M059J (cell line): ENCODE results near the gene C17orf100. TPM values are rescaled to one million over a fixed set of nuclear protein-coding genes. Genes with fewer than 3 reads are reported as not detected.
"Not testable (repeated sequence)": the region's sequence is repeated elsewhere in the genome, so short reads cannot be mapped to it uniquely, and the experiment has no call there.

Experiments used
- DNase-seq: peaks from one replicate; pipeline ENCODE4 v3.0.0-alpha.2; 2012; ENCODE audit warnings: low read depth
- total RNA-seq: library from RNA; depleted of rRNA; stranded (reverse); fragments of >200 nt; shearing (Covaris generic); gene quantifications from 2 replicates; pipeline ENCODE4 v1.2.3, GENCODE V29; 2014

The C17orf100 gene
- total RNA-seq, 1 experiment from 2014 or later, result 1.6 TPM

DNA sequence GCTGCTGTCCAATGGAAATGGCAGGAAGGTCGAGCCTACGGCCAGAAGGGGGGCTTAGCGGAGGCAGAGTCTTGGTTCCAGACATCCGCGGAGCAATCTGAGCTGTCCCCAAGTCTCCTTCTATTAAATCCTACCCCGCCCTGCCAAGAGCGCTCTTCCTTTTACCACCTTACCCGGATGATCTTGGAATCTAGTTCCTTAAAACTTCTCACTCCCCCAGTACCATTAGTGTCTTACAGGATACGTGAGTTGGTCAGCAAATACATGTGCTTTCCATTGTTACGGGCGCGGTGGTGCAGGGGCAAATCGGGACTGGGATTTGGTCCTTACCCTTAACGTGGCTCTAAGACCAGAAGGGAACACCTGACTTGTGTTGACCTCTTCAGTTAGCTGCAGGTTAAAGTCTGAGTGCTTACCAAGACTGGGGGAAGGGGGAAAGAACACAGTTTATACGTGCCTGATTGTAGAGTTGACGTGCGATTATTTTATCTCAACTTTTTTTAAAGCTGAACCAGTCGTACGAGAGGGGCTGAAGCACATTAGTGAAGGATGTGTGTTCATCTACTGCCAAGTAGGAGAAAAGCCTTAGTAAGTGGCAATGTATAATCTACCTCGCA lies 10.2 kb upstream of the C17orf100 start:
- peak; percentile 40 for DNase-seq

GRCh38 chr17:6642592-6642991 lies 9.0 kb upstream of the C17orf100 start:
- DNase-seq, result peak; percentile 11

- peak; percentile 95 for DNase-seq
Measured at GRCh38 chr17:6643451-6644125, 8.0 kb upstream of the C17orf100 start.

- DNase-seq, result peak; percentile 34
Measured at GRCh38 chr17:6648181-6648580, 3.4 kb upstream of the C17orf100 start.

GRCh38 chr17:6651919-6652452 lies 424 bp downstream of the C17orf100 start:
- DNase-seq, result peak; percentile 74

DNA sequence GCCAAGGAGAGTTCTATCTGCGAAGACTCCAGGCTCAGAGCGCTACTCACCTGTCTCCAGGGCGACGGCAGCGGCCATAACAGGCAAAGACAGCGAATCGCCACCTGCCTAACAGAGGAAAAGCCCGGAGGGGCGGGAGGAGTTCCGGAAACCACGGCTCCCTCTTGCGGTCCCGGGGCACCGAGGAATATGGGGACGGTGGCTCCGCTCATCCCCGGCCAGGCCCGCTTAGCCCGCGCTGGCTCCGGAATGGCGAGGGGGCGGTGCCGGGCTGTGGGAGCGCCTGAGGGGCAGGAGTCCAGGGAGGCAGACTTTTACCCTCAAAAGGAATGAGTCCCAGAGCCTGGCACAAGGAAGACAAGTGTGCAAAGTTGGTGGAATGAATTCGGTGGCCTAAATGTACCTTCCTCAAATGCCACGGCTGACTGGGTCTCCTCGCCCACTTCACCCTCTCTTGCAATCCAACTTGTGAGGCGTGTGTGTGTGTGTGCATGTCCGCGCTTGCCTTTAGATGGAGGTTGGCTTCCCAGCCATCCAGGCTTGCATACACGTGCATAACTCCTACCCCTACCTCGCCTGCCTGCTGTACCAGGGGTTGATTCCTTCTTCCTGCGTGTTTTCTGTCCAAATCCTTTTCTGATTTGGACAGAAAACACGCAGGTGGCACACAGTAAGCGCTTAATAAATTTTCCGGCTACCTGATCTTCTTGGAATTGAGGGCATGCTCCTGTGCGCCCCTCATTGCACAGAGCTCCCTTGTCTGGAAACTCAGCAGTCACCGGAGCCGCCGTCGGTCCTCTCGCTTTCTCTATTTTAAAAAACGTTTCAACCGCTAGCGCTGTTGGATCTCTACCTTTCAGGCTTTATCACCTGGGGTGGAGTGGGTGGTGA lies 3.5 kb downstream of the C17orf100 start:
- DNase-seq, result no peak

- DNase-seq, result not testable (repeated sequence)
Measured at GRCh38 chr17:6655732-6656361, 4.3 kb downstream of the C17orf100 start.

DNA sequence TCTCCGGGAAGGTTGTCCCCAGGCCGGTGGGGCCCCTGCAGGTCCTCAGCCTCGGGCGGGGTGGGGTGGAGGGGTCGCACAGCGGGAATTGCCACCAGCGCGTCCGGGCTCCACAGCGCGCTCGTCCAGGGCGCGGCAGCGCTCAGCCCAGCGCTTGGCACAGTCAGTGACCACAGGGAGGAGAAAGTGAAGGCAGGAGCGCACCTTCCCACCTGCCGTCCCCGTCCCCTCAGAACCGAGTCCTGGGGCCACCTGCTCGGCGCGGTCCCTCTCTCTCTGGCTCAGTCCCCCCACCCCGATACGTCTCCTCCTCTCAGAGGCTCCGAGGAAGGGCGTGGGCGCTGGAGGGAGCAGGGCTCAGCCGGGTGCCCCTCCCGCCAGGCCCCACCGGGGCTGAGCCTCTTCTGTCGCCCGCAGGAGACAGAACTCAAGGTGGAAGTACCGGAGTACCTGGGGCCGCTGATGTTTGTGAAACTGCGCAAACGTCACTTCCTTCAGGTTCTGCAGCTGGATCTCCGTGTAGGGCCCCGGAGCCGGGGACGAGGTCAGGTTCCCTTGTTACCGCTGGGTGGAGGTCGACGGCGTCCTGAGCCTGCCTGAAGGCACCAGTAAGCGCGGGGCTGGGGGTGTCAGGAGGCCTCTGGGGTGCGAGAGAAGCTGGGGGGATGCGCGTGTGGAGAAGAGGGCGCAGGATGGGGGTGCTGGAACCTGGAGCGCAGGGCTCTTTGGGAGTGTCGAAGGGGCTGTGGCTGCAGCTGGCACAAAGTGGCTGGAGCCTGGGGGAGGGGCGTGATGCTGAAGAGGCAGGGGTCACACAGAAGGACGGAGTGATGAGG lies 5.5 kb downstream of the C17orf100 start:
- DNase-seq, result not testable (repeated sequence)

DNA sequence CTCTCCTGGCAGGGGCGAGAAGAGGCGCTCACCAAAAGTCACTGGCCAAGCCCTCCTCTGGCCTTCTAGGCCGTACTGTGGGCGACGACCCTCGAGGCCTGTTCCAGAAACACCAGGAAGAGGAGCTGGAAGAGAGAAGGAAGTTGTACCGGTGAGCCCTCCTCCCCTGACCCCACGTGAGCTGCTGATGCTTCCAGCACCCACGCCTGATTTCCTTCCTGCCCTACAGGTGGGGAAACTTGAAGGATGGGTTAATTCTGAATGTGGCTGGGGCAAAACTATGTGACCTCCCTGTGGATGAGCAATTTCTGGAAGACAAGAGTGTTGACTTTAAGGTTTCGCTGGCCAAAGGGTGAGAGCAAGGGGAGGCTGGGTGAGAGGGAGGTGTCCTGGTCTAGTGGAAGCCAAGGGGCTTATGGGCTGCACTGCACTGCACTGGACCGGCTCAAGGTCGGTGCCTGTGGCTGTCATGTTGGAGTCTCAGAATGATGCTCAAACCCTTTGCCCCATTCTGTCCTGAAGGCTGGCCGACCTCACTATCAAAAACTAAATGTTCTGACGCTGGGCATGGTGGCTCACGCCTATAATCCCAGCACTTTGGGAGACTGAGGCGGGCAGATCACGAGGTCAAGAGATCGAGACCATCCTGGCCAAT lies 6.2 kb downstream of the C17orf100 start:
- DNase-seq, result no peak

GRCh38 chr17:6658411-6658810 lies 6.8 kb downstream of the C17orf100 start:
- not testable (repeated sequence) for DNase-seq

DNA sequence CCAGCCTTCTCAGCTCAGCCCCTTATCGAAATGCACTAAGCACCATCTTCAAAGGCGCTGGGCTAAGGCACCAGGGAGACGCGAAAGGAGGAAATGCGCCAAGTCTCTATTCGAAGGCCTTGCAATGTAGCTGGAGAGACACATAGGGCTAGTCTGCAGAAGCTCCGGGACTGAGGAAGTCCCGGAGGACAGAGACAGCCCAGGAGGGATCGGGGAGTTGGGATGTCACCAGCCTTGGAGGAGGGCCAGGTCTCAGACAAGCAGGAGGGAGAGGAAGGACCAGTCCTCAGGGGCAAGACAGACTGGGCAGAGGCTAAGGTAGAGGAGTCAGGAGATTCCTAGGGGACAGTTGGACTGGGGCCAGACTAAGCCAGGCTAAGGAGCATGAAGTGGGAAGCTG lies 8.5 kb downstream of the C17orf100 start:
- no peak for DNase-seq

GRCh38 chr17:6660805-6661463 lies 9.4 kb downstream of the C17orf100 start:
- DNase-seq, result no peak

DNA sequence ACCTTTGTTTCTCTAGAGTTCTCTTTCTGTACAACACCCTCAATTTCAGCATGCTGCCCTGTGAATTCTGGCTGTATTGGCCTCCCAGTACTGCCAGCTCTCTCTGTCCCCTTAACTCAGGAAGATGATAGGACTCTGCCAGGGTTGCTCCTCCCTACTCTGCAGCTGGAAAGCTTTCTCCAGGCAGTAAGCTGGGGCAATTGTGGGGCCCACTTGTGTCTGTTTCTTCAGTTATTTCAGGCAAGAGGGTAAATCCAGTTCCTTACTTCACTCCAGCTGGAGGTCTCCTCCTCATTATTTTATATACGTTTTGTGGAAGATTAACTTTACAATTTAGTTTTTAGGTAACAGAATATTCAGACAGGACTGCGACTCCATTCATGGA lies 9.9 kb downstream of the C17orf100 start:
- DNase-seq, result no peak

DNA sequence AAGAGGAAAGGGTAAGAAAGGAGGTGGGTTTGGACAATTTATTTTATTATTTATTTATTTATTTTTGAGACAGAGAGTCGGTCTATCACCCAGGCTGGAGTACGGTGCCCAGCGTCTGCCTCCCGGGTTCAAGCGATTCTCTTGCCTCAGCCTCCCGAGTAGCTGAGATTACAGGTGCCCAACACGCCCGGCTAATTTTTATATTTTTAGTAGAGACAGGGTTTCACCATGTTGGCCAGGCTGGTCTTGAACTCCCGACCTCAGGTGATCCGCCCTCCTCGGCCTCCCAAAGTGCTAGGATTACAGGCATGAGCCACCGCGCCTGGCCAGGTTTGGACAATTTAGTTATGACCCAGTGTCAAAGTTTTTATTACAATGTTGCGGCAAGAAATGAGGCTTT lies 11.6 kb downstream of the C17orf100 start:
- not testable (repeated sequence) for DNase-seq

- DNase-seq, result peak; percentile 77
Measured at GRCh38 chr17:6666077-6666521, 14.5 kb downstream of the C17orf100 start.

DNA sequence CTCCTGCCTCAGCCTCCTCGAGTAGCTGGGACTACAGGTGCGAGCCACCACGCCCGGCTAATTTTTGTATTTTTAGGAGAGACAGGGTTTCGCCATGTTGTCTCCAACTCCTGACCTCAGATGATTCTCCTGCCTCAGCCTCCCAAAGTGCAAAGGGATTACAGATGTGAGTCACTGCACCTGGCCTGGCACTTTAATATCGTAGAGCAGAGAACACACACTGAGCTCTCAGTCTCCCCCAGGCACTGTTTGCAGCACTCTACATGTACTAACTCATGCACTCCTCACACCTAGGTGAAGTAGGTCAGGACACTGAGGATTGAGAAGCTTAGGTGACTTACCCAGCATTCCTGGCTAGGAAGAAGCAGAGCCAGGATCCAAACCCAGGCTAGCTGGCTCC lies 15.0 kb downstream of the C17orf100 start:
- no peak for DNase-seq

DNA sequence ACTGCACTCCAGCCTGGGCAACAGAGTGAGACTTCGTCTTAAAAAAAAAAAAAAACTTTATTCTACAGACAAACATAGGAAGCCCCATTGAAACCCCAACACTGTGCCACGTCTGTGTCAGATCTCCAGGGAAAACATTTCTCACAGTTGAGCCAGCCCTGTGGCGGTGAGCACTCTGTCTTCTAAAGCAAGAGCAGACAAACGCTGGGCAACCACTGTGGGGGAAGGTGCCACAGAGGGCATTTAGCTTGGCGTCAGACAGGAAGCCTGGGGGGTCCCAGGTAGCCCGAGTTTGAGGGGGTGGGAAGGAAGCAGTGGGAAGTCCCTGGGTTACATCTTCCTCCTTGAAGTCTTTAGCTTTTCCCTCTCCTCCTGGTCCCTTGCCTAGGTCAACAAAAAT lies 16.0 kb downstream of the C17orf100 start:
- DNase-seq, result no peak

- no peak for DNase-seq
Measured at GRCh38 chr17:6668219-6668618, 16.7 kb downstream of the C17orf100 start.

GRCh38 chr17:6668727-6669425 lies 17.3 kb downstream of the C17orf100 start:
- no peak for DNase-seq
